Measurements from ENCODE around the gene JAK3. TPM values are rescaled to one million over a fixed set of nuclear protein-coding genes. Genes with fewer than 3 reads are reported as not detected.
A peak's percentile ranks its signal among the peaks of the same experiment; 100 is the strongest.

JAK3 gene
- total RNA-seq, 1 experiment from 2014 or later, result not detected

- no peak for DNase-seq
- no peak overlapping the region for H3K4me3 ChIP-seq
- no peaks in the 10 kb centered on the region for H3K27me3 ChIP-seq
- no peaks in the 10 kb centered on the region for H3K36me3 ChIP-seq
- no peaks in the 10 kb centered on the region for H3K9me3 ChIP-seq
Observed at GRCh38 chr19:17848595-17849292, 962 bp upstream of the JAK3 start.

- Histone ChIP-seq H3K36me3 (no peaks in the 10 kb centered on the region), H3K9me3 (no peaks in the 10 kb centered on the region), H3K27me3 (peaks cover 4% of the 10 kb centered on the region), H3K4me3 (no peak overlapping the region)
- DNase-seq, result no peak
Observed at GRCh38 chr19:17846146-17846545, 1.6 kb downstream of the JAK3 start.

GRCh38 chr19:17843908-17844490, 3.8 kb downstream of the JAK3 start:
- no peaks in the 10 kb centered on the region for H3K36me3 ChIP-seq
- DNase-seq, result no peak
- H3K27me3 ChIP-seq, result peaks cover 16% of the 10 kb centered on the region
- H3K4me3 ChIP-seq, result no peak overlapping the region
- no peaks in the 10 kb centered on the region for H3K9me3 ChIP-seq

DNA sequence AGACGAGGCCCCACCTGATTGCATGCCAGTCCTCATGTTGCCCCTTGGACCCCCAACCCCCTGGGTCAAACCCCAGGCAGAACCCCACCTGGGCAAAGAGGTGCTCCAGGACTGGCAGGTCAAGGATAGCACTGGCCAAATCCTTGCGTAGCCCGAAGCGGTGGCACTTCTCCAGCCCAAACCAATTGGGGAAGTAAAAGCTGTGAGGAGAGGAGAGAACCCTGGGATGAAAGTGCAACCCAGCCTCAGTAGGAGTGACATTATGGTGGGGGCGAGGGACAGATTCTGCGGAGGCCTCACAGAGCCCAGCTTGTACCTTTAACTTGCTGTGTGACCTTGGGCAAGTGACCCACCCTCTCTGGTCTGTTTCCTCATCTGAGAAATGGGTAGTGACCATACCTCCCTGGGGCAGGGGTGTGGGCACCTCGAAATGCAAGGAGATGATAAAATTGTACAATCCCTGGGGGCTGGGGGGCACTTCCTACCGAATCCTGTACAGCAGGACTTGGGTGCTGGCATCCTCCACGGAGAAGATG, 4.4 kb downstream of the JAK3 start:
- H3K36me3 ChIP-seq, result no peaks in the 10 kb centered on the region
- peaks cover 19% of the 10 kb centered on the region for H3K27me3 ChIP-seq
- no peak for DNase-seq
- no peak overlapping the region for H3K4me3 ChIP-seq
- no peaks in the 10 kb centered on the region for H3K9me3 ChIP-seq

- Histone ChIP-seq H3K27me3 (peaks cover 22% of the 10 kb centered on the region), H3K36me3 (no peaks in the 10 kb centered on the region), H3K9me3 (no peaks in the 10 kb centered on the region), H3K4me3 (no peak overlapping the region)
- no peak for DNase-seq
Observed at GRCh38 chr19:17842663-17843291, 5.0 kb downstream of the JAK3 start.

- H3K27me3 ChIP-seq, result peaks cover 22% of the 10 kb centered on the region
- no peak overlapping the region for H3K4me3 ChIP-seq
- H3K9me3 ChIP-seq, result no peaks in the 10 kb centered on the region
- no peaks in the 10 kb centered on the region for H3K36me3 ChIP-seq
- peak; percentile 71 for DNase-seq
Observed at GRCh38 chr19:17841810-17842662, 5.7 kb downstream of the JAK3 start.

GRCh38 chr19:17841371-17841809, 6.4 kb downstream of the JAK3 start:
- Histone ChIP-seq H3K27me3 (peaks cover 22% of the 10 kb centered on the region), H3K36me3 (no peaks in the 10 kb centered on the region), H3K4me3 (no peak overlapping the region), H3K9me3 (no peaks in the 10 kb centered on the region)
- no peak for DNase-seq

- no peak for DNase-seq
- Histone ChIP-seq H3K27me3 (peaks cover 22% of the 10 kb centered on the region), H3K4me3 (no peak overlapping the region), H3K9me3 (no peaks in the 10 kb centered on the region), H3K36me3 (no peaks in the 10 kb centered on the region)
Observed at GRCh38 chr19:17840019-17840418, 7.8 kb downstream of the JAK3 start.

DNA sequence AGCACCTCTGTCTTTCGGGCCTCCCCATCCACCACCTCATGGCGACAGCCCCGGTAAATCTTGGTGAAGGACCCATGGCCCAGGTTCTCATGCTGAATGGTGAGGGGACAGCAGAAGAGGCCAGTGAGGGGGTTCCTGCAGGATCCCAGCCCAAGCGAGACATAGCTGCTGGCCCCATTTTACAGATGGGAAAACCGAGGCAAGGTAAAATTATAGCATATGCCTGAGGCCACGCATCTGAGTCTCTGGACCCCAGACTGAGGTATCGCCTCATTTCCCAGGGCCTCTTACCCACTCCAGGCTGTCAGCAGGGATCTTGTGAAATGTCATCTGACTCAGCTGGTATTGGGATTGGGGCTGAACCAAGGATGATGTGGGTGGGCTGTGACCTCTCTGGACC, 9.8 kb downstream of the JAK3 start:
- no peak for DNase-seq
- Histone ChIP-seq H3K9me3 (no peaks in the 10 kb centered on the region), H3K27me3 (peaks cover 22% of the 10 kb centered on the region), H3K36me3 (no peaks in the 10 kb centered on the region), H3K4me3 (no peak overlapping the region)

DNA sequence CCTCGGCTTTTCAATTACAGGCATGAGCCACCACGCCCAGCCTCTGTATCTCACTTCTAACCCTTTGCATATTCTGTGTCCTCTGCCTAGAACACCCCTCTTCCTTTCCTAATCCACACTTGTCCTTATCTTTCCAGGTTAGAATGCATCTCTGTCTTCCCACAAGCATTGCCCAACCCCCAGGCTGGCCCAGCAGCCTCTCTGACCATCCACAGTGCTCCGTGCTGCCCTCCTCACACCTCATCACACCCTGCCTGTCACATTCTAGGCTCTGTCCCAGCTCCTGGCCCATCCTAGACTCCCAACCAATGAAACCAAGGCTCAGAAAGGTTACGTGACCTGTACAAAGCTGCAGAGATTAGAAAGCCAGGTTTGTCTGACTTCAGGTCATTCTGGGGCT, 11.3 kb downstream of the JAK3 start:
- H3K36me3 ChIP-seq, result no peaks in the 10 kb centered on the region
- H3K9me3 ChIP-seq, result no peaks in the 10 kb centered on the region
- peaks cover 22% of the 10 kb centered on the region for H3K27me3 ChIP-seq
- DNase-seq, result no peak
- H3K4me3 ChIP-seq, result no peak overlapping the region

GRCh38 chr19:17835182-17836006, 12.4 kb downstream of the JAK3 start:
- DNase-seq, result no peak
- H3K4me3 ChIP-seq, result no peak overlapping the region
- H3K27me3 ChIP-seq, result peaks cover 18% of the 10 kb centered on the region
- H3K36me3 ChIP-seq, result no peaks in the 10 kb centered on the region
- H3K9me3 ChIP-seq, result no peaks in the 10 kb centered on the region

DNA sequence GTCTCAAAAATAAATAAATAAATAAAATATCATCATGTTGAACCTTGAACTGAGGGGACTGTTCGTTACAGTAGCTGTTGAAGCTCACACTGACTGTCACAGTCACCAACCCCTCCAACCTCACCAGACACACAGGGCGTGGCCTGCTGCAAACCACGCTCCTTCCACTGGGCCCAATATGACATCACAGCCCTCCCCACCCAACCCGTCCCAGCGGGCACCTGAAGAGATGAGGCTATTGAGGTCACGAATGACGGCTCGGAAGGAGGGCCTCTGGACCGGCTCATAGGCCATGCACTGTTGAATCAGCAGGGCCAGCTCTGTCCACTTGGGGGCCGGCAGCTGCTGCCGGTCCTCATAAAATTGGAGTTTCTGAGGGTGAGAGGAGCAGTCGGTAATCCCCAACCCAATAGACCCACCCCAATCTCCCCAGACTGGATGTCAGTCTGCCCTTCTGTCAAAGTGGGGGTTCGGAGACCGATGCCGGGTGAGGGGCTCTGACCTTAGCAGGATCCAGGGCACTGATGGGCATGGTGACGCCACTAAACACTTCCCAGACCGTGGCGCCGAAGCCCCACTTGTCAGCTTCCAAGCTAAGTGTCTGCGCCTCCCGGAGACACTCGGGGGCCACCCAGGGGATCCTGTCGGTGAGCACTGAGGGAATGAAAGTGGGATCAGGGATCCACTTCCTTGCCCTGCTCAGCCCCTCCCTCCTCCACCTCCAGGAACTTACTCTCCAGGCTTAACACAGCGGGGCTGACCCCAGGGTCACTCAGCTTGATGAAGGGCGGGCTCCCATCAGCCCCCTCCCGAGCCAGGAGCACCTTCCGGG, 13.2 kb downstream of the JAK3 start:
- H3K4me3 ChIP-seq, result no peak overlapping the region
- DNase-seq, result no peak
- no peaks in the 10 kb centered on the region for H3K36me3 ChIP-seq
- no peaks in the 10 kb centered on the region for H3K9me3 ChIP-seq
- peaks cover 14% of the 10 kb centered on the region for H3K27me3 ChIP-seq

DNA sequence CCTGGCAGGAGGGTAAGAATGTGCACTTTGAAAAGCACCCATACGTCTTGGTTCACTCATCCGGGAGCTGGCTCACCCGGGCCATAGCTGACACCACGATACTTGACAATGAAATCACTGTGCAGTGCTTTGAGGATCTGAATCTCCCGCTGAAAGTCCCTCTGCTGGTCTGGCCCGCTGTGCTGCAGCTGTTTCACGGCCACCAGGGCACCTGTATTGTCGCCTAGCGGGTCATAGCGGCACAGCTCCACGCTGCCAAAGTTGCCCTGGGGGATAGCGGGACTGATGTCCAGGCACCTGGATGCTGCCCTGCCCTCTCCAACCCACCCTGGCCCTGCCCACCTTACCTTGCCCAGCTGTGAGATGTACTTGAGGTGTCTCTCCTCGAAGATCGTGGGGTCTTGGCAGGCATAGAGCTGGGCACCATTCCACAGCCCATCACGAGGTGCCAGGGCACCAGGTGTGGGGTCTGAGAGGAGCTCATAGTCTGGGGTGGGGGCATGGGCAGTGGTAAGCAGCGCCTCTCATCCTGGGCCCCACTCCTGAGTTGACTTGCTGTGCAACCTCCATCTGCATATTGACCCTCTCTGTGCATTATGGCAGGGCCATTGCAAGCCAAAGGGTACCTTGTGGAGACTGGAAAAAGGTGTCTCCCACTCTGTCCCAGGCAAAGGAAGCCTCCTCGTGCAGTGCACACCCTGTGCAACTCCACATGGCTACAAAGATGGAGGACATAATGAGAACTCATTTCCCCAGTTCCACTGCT, 15.2 kb downstream of the JAK3 start:
- Histone ChIP-seq H3K4me3 (no peak overlapping the region), H3K36me3 (no peaks in the 10 kb centered on the region), H3K27me3 (peaks cover 3% of the 10 kb centered on the region), H3K9me3 (no peaks in the 10 kb centered on the region)
- no peak for DNase-seq

- Histone ChIP-seq H3K36me3 (no peaks in the 10 kb centered on the region), H3K27me3 (peaks cover 3% of the 10 kb centered on the region), H3K9me3 (no peaks in the 10 kb centered on the region), H3K4me3 (no peak overlapping the region)
- DNase-seq, result no peak
Observed at GRCh38 chr19:17831419-17831888, 16.3 kb downstream of the JAK3 start.

All from MG63 (cell line).